ENCODE results near the gene TNNC1. TPM values are rescaled to one million over a fixed set of nuclear protein-coding genes. Genes with fewer than 3 reads are reported as not detected.

TNNC1 gene
- total and polyA plus RNA-seq, 12 donors: 1.1 to 42.0 (median 6.3) TPM

GRCh38 chr3:52487788-52488691, 34.2 kb upstream of the TNNC1 start:
- H3K4me1 ChIP-seq (replicated peaks in 1 of 2): peaks cover 40 to 67% of the 10 kb centered on the region in 2 donors
- intact Hi-C loops (cut with DNase I): loop anchor here in 1 of 2 donors (5.0 kb wide), 1 partner anchor 34 kb away; no protein-coding TSS in a partner anchor
- H3K27ac ChIP-seq: peak overlapping the region in 1 of 5 donors; percentile 85
- H3K27me3 ChIP-seq: no peaks in the 10 kb centered on the region
- 94 to 96% (median 95%) methylated on average over 40 to 59 of the region's 59 CpGs for WGBS, 4 donors
- no peak overlapping the region for H3K4me3 ChIP-seq
- peaks cover 0 to 75% of the 10 kb centered on the region in 2 donors for H3K36me3 ChIP-seq (replicated peaks in 1 of 2)
- no peak for DNase-seq
- no peaks in the 10 kb centered on the region for H3K9me3 ChIP-seq (replicated peaks in 1 of 3)
- TF ChIP-seq CTCF (IDR thresholded peaks at IDR 0.05): no peak
- no peak for TF ChIP-seq POLR2A (IDR thresholded peaks at IDR 0.05)

- Histone ChIP-seq H3K36me3 (replicated peaks in 1 of 2) (peaks cover 0 to 75% of the 10 kb centered on the region in 2 donors), H3K4me3 (no peak overlapping the region), H3K9me3 (replicated peaks in 1 of 3) (no peaks in the 10 kb centered on the region), H3K27me3 (no peaks in the 10 kb centered on the region), H3K4me1 (replicated peaks in 1 of 2) (peaks cover 38 to 64% of the 10 kb centered on the region in 2 donors), H3K27ac (peak overlapping the region in 2 of 5 donors; percentile 17 to 43)
- DNase-seq: no peak
- intact Hi-C loops (cut with DNase I): loop anchor here in 1 of 2 donors (5.0 kb wide), 1 partner anchor 35 kb away; no protein-coding TSS in a partner anchor
- TF ChIP-seq POLR2A (IDR thresholded peaks at IDR 0.05) (no peak), CTCF (IDR thresholded peaks at IDR 0.05) (no peak)
- WGBS, 4 donors: 86 to 93% (median 88%) methylated on average over 27 to 31 of the region's 31 CpGs
These were observed 33.4 kb upstream of the TNNC1 start for GRCh38 chr3:52487050-52487787.

- Histone ChIP-seq H3K9me3 (replicated peaks in 1 of 3) (no peaks in the 10 kb centered on the region), H3K4me1 (replicated peaks in 1 of 2) (peaks cover 34 to 62% of the 10 kb centered on the region in 2 donors), H3K27ac (peak overlapping the region in 4 of 5 donors; percentile 64 to 94 (median 82)), H3K36me3 (replicated peaks in 1 of 2) (peaks cover 0 to 75% of the 10 kb centered on the region in 2 donors), H3K27me3 (no peaks in the 10 kb centered on the region), H3K4me3 (no peak overlapping the region)
- 55 to 63% (median 59%) methylated on average over 7 to 10 of the region's 10 CpGs for WGBS, 4 donors
- no peak for TF ChIP-seq CTCF (IDR thresholded peaks at IDR 0.05)
- no peak for TF ChIP-seq POLR2A (IDR thresholded peaks at IDR 0.05)
- intact Hi-C loops (cut with DNase I): loop anchor here in 1 of 2 donors (5.0 kb wide), 1 partner anchor 37 kb away; no protein-coding TSS in a partner anchor
- DNase-seq: peak in 5 of 7 donors; percentile 64 to 71 (median 68)
These were observed 31.0 kb upstream of the TNNC1 start for GRCh38 chr3:52484680-52485461.

Data from adrenal gland (tissue), 12 donors.